Measurements from ENCODE around the gene NKAIN4.

GRCh38 chr20:63240004-63240403, 14.3 kb downstream of the NKAIN4 start:
- TF ChIP-seq CTCF (conservative IDR thresholded peaks at IDR 0.05) (no peak), EZH2 (IDR thresholded peaks at IDR 0.05; ENCODE audit: low read depth) (no peak)

Data from PC-9 (cell line).